ENCODE data around the gene AIF1L. TPM values are rescaled to one million over a fixed set of nuclear protein-coding genes. Genes with fewer than 3 reads are reported as not detected.

The AIF1L gene
- total and polyA plus RNA-seq, 2 experiments from 2014 or later = 0.28 TPM; not detected in 1

DNA sequence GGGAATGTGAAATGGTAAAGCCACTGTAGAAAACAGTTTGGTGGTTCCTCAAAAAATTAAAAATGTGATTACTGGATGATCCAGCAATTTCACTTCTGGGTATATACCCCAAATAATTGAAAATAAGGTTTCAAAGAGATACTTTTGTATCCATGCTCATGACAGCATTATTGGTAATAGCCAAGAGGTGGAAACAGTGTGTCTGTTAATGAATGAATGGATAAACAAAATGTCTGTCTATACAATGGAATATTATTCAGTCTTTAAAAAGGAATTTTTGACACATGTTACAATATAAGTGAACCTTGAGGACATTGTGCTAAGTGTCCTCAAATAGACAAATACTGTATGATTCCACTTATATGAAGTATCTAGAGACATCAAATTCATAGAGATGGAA, 69.2 kb downstream of the AIF1L start:
- in situ Hi-C loops (cut with MboI) = no loop called here
- Histone ChIP-seq H4K20me1 (ENCODE audit: insufficient read depth) (no peaks in the 10 kb centered on the region), H3K27ac (no peak overlapping the region), H3F3A (ENCODE audit: insufficient read depth) (no peaks in the 10 kb centered on the region), H3K36me3 (ENCODE audit: low read depth) (peaks cover 47% of the 10 kb centered on the region), H3K4me1 (ENCODE audit: insufficient read depth) (no peaks in the 10 kb centered on the region), H3K9me3 (ENCODE audit: low read depth) (no peaks in the 10 kb centered on the region), H3K4me3 (no peak overlapping the region), H3K27me3 (replicated peaks; ENCODE audit: insufficient read depth) (no peaks in the 10 kb centered on the region), H3K79me2 (ENCODE audit: insufficient read depth) (peaks cover 41% of the 10 kb centered on the region), H2AFZ (no peak overlapping the region), H3K9ac (no peak overlapping the region), H3K4me2 (ENCODE audit: unreplicated experiment) (no peak overlapping the region), H3K9me2 (ENCODE audit: insufficient read depth) (no peaks in the 10 kb centered on the region)
- no peak for DNase-seq
- TF ChIP-seq EZH2 (IDR thresholded peaks at IDR 0.05; ENCODE audit: insufficient read depth, poor library complexity, severe bottlenecking) (no peak), EZH2phosphoT487 (IDR thresholded peaks at IDR 0.05; ENCODE audit: insufficient read depth, low read depth) (no peak)

DNA sequence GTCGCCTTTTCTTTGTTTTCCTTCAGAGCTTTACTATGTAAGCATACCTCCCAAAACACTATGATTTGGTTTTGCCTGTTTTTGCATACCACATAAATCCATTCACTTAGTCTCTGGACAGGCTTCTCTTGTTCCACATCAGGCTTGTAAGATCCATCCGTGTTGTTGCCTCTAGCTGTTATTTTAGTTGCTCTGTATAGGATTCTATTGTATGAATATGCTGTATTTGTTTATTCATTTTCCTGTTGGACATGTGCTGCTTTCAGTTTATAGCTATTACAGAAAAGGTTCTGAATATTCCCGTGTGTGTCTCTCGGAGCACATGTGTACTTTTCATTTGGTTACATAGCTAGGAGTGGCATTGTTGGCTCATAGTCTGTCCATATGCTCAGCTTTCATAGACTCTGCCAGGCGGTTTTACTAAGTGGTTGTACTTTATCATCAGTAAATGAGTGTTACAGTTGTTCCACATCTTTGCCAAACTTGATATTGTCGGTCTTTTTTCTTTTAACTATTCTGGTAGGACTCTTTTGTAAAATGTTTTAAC, 70.9 kb downstream of the AIF1L start:
- H3K9ac ChIP-seq = no peak overlapping the region
- H3K4me3 ChIP-seq = no peak overlapping the region

DNA sequence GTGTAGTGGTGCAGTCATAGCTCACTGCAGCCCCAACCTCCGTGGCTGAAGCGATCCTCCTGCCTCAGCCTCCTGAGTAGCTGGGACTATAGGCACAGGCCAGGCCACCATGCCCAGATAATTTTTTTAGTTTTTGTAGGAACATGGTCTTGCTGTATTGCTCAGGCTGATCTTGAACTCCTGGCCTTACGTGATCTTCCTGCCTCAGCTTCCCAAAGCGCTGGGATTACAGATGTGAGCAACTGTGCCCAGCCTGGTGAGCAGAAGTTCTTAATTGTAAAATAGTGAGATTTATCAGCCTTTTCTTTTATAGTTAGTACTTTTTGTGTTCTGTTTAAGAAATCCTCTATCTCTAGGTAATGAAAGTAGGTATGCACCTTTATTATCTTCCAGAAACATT, 71.6 kb downstream of the AIF1L start:
- H2AFZ ChIP-seq = no peak overlapping the region
- no peaks in the 10 kb centered on the region for H3F3A ChIP-seq (ENCODE audit: insufficient read depth)
- TF ChIP-seq EZH2phosphoT487 (IDR thresholded peaks at IDR 0.05; ENCODE audit: insufficient read depth, low read depth) = no peak
- TF ChIP-seq EZH2 (IDR thresholded peaks at IDR 0.05; ENCODE audit: insufficient read depth, poor library complexity, severe bottlenecking) = no peak
- H3K79me2 ChIP-seq (ENCODE audit: insufficient read depth) = peaks cover 53% of the 10 kb centered on the region
- H3K27ac ChIP-seq = no peak overlapping the region
- no peak overlapping the region for H3K4me3 ChIP-seq
- WGBS, 2 experiments (ENCODE audit: low coverage in 1 of 2, low lambda C conversion rate in 2 of 2, missing lambda C conversion rate in 2 of 2) = 89 to 92% methylated on average over 4 of the region's 4 CpGs
- no peaks in the 10 kb centered on the region for H3K4me1 ChIP-seq (ENCODE audit: insufficient read depth)
- peaks cover 30% of the 10 kb centered on the region for H3K36me3 ChIP-seq (ENCODE audit: low read depth)
- H3K9ac ChIP-seq = no peak overlapping the region
- no peak overlapping the region for H3K4me2 ChIP-seq (ENCODE audit: unreplicated experiment)
- H3K9me2 ChIP-seq (ENCODE audit: insufficient read depth) = no peaks in the 10 kb centered on the region
- H4K20me1 ChIP-seq (ENCODE audit: insufficient read depth) = no peaks in the 10 kb centered on the region
- H3K27me3 ChIP-seq (replicated peaks; ENCODE audit: insufficient read depth) = no peaks in the 10 kb centered on the region
- no peaks in the 10 kb centered on the region for H3K9me3 ChIP-seq (ENCODE audit: low read depth)
- DNase-seq = no peak
- in situ Hi-C loops (cut with MboI) = no loop called here

More for the DNA sequence above, 70.9 kb downstream of the AIF1L start:
- in situ Hi-C loops (cut with MboI) = no loop called here
- peaks cover 38% of the 10 kb centered on the region for H3K36me3 ChIP-seq (ENCODE audit: low read depth)
- H4K20me1 ChIP-seq (ENCODE audit: insufficient read depth) = no peaks in the 10 kb centered on the region
- DNase-seq = peak; percentile 14
- no peaks in the 10 kb centered on the region for H3F3A ChIP-seq (ENCODE audit: insufficient read depth)
- 58 to 67% methylated on average over 6 of the region's 6 CpGs for WGBS, 2 experiments (ENCODE audit: low coverage in 1 of 2, low lambda C conversion rate in 2 of 2, missing lambda C conversion rate in 2 of 2)
- no peaks in the 10 kb centered on the region for H3K9me3 ChIP-seq (ENCODE audit: low read depth)
- H3K4me2 ChIP-seq (ENCODE audit: unreplicated experiment) = no peak overlapping the region
- no peaks in the 10 kb centered on the region for H3K9me2 ChIP-seq (ENCODE audit: insufficient read depth)
- no peak overlapping the region for H2AFZ ChIP-seq
- H3K27me3 ChIP-seq (replicated peaks; ENCODE audit: insufficient read depth) = no peaks in the 10 kb centered on the region
- H3K79me2 ChIP-seq (ENCODE audit: insufficient read depth) = peaks cover 46% of the 10 kb centered on the region
- TF ChIP-seq EZH2 (IDR thresholded peaks at IDR 0.05; ENCODE audit: insufficient read depth, poor library complexity, severe bottlenecking) = no peak
- TF ChIP-seq EZH2phosphoT487 (IDR thresholded peaks at IDR 0.05; ENCODE audit: insufficient read depth, low read depth) = no peak
- no peak overlapping the region for H3K27ac ChIP-seq
- H3K4me1 ChIP-seq (ENCODE audit: insufficient read depth) = no peaks in the 10 kb centered on the region

DNA sequence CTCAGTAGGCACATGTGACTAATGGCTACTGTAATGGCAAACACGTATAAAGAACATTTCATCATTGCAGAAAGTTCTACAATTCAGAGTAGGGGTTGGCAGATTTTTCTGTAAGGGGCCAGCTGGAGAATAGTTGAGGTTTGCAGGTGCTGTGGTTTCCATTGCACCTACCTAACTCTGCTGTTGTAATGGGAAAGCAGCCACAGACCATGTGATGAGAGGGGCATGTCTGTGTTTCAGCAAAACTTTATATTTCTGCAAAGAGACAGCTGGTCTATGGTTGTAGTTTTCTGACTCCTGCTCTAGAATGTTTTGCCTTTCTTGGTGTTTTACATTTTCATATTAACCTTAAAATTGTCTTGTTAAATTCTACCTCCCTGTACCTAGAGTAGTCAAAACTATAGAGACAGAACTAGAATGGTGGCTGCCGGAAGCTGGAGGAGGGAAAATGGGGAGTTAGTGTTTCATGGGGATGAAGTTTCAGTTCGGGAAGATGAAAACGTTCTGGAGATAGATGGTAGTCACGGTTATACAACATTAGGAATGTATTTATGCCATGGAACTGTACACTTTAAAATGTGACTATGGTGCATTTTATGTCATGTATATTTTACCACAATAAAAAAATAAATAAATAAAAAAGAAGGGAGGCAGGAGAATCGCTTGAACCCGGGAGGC, 73.4 kb downstream of the AIF1L start:
- Histone ChIP-seq H3K27ac (no peak overlapping the region), H3K4me2 (ENCODE audit: unreplicated experiment) (no peak overlapping the region), H3K4me3 (no peak overlapping the region), H3K4me1 (ENCODE audit: insufficient read depth) (no peaks in the 10 kb centered on the region), H4K20me1 (ENCODE audit: insufficient read depth) (no peaks in the 10 kb centered on the region), H3K36me3 (ENCODE audit: low read depth) (peaks cover 17% of the 10 kb centered on the region), H2AFZ (no peak overlapping the region), H3F3A (ENCODE audit: insufficient read depth) (no peaks in the 10 kb centered on the region), H3K9ac (no peak overlapping the region), H3K27me3 (replicated peaks; ENCODE audit: insufficient read depth) (no peaks in the 10 kb centered on the region), H3K9me2 (ENCODE audit: insufficient read depth) (no peaks in the 10 kb centered on the region), H3K9me3 (ENCODE audit: low read depth) (no peaks in the 10 kb centered on the region), H3K79me2 (ENCODE audit: insufficient read depth) (peaks cover 53% of the 10 kb centered on the region)
- DNase-seq = no peak
- no peak for TF ChIP-seq EZH2 (IDR thresholded peaks at IDR 0.05; ENCODE audit: insufficient read depth, poor library complexity, severe bottlenecking)
- no peak for TF ChIP-seq EZH2phosphoT487 (IDR thresholded peaks at IDR 0.05; ENCODE audit: insufficient read depth, low read depth)
- WGBS, 2 experiments (ENCODE audit: low coverage in 1 of 2, low lambda C conversion rate in 2 of 2, missing lambda C conversion rate in 2 of 2) = 94 to 97% methylated on average over 7 of the region's 7 CpGs
- in situ Hi-C loops (cut with MboI) = no loop called here

Small RNAs within 50 kb of the gene (small RNA-seq; reads per million reads assigned to genes)
- not detected for gene RNU6-881P (ENCODE audit: low read depth, low replicate concordance)

Other genes starting within 250 kb of the AIF1L start
- not detected in 2 replicates for gene QRFP, start 199.7 kb upstream of the AIF1L start, total RNA-seq (2014; rRNA removed; shearing (Covaris generic))
- 0.18 and 0.53 TPM in 2 replicates for gene QRFP, start 199.7 kb upstream of the AIF1L start, polyA plus RNA-seq (2016; fragmentation: Nextera tagmentation; extraction: Ambion mirVana)
- gene FIBCD1, start 157.3 kb upstream of the AIF1L start, total RNA-seq (2014; rRNA removed; shearing (Covaris generic)) = 20.2 and 20.9 TPM in 2 replicates
- gene FIBCD1, start 157.3 kb upstream of the AIF1L start, polyA plus RNA-seq (2016; fragmentation: Nextera tagmentation; extraction: Ambion mirVana) = 21.4 and 23.7 TPM in 2 replicates
- gene LAMC3, start 87.4 kb upstream of the AIF1L start, total RNA-seq (2014; rRNA removed; shearing (Covaris generic)) = not detected in 2 replicates
- not detected in 2 replicates for gene LAMC3, start 87.4 kb upstream of the AIF1L start, polyA plus RNA-seq (2016; fragmentation: Nextera tagmentation; extraction: Ambion mirVana)
- 13.1 and 22.3 TPM in 2 replicates for gene NUP214, start 29.1 kb downstream of the AIF1L start, total RNA-seq (2014; rRNA removed; shearing (Covaris generic))
- 11.7 and 14.3 TPM in 2 replicates for gene NUP214, start 29.1 kb downstream of the AIF1L start, polyA plus RNA-seq (2016; fragmentation: Nextera tagmentation; extraction: Ambion mirVana)
- 0.38 and 1.1 TPM in 2 replicates for gene FAM78A, start 180.0 kb downstream of the AIF1L start, total RNA-seq (2014; rRNA removed; shearing (Covaris generic))
- gene FAM78A, start 180.0 kb downstream of the AIF1L start, polyA plus RNA-seq (2016; fragmentation: Nextera tagmentation; extraction: Ambion mirVana) = 0.23 and 0.29 TPM in 2 replicates
- gene PLPP7, start 193.2 kb downstream of the AIF1L start, total RNA-seq (2014; rRNA removed; shearing (Covaris generic)) = 0.13 and 0.32 TPM in 2 replicates
- 0.65 and 0.67 TPM in 2 replicates for gene PLPP7, start 193.2 kb downstream of the AIF1L start, polyA plus RNA-seq (2016; fragmentation: Nextera tagmentation; extraction: Ambion mirVana)